GM19397 (cell line): ENCODE results near the gene RABGAP1L.

Experiments
- ATAC-seq: cut with Tn5 transposase; IDR thresholded peaks from one replicate; pipeline ENCODE4 v1.9.1; 2021; ENCODE audit warnings: mild to moderate bottlenecking, moderate library complexity; ENCODE audit not compliant: unreplicated experiment

Gene RABGAP1L

GRCh38 chr1:174740249-174740968 is 581.1 kb downstream of the RABGAP1L start:
- no peak for ATAC-seq

GRCh38 chr1:174742805-174743653 is 583.7 kb downstream of the RABGAP1L start:
- no peak for ATAC-seq

- no peak for ATAC-seq
Observed at GRCh38 chr1:174743654-174744561, 584.6 kb downstream of the RABGAP1L start.

DNA sequence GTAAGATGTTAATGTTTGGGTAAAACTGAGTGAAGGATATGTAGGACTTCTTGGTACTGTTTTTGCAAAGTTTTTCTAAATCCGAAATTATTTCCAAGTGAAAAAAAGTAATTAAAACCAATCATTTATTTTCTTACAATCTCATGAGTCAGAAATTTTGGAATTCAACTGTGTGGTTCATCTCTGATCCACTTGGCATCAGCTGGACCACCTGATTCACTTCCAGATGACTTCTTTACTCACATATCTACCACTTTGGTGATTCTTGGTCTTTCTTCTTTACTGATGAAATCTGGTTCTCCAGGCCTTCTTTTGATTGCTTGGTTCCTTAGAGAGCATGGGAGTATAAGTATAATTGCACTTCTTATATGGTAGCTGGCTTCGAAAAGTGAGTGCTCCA is 585.6 kb downstream of the RABGAP1L start:
- ATAC-seq: no peak

GRCh38 chr1:174746024-174746808 is 586.9 kb downstream of the RABGAP1L start:
- ATAC-seq: no peak

- ATAC-seq: no peak
Observed at GRCh38 chr1:174747613-174748012, 588.3 kb downstream of the RABGAP1L start.

DNA sequence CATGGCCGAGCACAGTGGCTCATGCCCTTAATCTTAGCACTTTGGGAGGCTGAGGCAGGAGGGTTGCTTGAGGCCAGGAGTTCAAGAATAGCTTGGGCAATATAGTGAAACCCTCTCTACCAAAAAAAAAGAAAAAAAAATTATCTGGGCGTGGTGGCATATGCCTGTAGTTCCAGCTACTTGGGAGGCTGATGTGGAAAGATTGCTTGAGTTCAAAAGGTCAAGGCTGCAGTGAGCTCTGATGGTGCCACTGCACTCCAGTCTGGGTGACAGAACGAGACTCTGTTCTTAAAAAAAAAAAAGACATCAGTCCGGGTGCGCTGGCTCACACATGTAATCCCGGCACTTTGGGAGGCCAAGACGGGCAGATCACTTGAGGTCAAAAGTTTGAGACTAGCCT is 589.3 kb downstream of the RABGAP1L start:
- no peak for ATAC-seq

DNA sequence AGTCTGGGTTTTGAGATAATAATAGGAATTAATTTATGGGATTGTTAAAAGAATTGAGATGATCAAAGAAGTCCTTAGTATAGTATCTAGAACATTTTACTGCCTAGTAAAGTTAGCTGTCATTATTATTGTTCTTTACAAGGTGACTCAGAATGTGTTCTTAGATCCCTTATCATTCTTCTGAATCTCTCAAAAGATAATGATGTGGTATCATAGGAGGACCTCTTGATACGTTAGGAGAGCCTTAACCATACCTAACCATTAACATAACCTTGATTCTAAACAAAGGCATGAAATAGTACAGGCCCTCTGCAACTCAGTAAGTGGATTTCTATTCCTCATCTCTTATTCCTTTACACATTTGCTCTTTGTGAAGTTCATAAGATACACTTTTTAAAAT is 593.8 kb downstream of the RABGAP1L start:
- ATAC-seq: no peak

DNA sequence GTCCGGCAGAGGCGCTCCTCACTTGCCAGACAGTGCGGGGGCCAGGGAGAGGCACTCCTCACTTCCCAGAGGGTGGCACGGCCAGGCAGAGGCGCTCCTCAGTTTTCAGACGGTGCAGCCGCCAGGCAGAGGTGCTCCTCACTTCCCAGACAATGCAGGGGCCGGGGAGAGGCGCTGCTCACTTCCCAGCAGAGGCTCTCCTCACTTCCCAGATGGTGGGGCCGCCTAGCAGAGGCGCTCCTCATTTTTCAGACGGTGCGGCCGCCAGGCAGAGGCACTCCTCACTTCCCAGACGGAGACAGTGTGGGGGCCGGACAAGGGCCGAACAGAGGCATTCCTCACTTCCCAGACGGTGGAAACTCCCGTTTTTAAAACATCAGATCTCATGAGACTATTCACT is 602.0 kb downstream of the RABGAP1L start:
- ATAC-seq: no peak

GRCh38 chr1:174761901-174762585 is 602.7 kb downstream of the RABGAP1L start:
- no peak for ATAC-seq

- no peak for ATAC-seq
Observed at GRCh38 chr1:174764191-174764590, 604.9 kb downstream of the RABGAP1L start.

- ATAC-seq: no peak
Observed at GRCh38 chr1:174766727-174767126, 607.4 kb downstream of the RABGAP1L start.

- ATAC-seq: no peak
Observed at GRCh38 chr1:174768516-174768915, 609.2 kb downstream of the RABGAP1L start.

DNA sequence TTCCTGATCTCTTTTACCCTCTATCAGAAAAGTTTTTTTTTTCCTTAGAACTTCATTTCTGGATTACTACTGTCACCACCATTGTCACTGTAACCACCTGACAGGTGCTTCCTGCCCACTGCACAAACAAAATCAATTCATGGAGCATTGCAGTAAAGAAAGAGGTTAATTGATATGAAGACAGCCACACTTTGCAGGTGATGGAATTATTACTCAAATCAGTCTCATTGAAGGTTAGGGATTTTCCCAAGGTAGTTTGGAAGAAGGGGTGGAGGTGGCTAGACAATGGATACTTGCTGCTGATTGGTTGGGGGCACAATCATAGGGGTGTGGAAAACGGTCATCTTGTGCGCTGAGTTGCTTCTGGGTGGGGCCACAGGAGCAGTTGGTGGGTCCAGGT is 609.6 kb downstream of the RABGAP1L start:
- ATAC-seq: no peak

GRCh38 chr1:174769961-174770549 is 610.7 kb downstream of the RABGAP1L start:
- ATAC-seq: no peak

- ATAC-seq: no peak
Observed at GRCh38 chr1:174775621-174776020, 616.3 kb downstream of the RABGAP1L start.

- ATAC-seq: no peak
Observed at GRCh38 chr1:174777262-174777661, 617.9 kb downstream of the RABGAP1L start.

DNA sequence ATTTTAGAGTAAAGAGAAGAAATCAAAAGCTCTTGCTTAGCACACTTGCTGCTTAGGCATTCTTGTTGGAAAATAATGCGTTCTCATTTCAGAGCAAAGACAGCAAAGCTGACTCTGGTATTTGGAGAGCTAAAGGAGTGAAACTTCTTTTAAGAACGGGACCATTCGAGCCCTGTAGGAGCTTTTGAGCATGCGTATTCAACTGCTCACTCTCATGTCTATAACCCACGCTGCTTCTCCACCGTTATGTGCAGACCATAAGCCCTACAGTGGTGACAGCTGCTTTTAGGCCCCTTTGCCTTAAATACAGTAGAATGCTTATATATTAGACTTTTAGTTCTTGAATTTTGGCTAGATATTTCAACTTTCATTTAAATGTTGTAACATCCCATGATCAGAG is 626.2 kb downstream of the RABGAP1L start:
- ATAC-seq: no peak

DNA sequence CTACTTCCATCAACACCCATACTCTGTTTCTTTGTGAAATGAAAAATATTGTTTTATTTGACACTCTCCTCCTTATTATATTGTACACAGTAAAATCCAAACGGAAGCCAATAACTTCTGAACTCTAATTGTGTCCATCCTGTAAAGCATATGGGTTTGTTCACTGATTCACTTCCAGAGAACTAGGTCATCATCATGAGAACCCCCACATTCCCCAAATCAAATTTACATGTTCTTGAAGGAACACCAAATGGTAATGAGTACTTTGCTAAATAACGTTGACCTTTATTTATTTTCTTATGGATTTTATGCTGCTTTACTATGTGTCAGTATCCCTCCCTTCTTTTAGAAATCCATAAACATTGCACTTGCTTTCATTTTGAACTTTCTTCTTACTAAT is 627.0 kb downstream of the RABGAP1L start:
- no peak for ATAC-seq
